WTC11 (cell line): ENCODE measurements around the gene TMOD3. TPM values are rescaled to one million over a fixed set of nuclear protein-coding genes. Genes with fewer than 3 reads are reported as not detected.

Experiments used
- ATAC-seq: fragments of 200-7000 bp; cut with Tn5 transposase; 2 replicates; pipeline ENCODE4 v1.10.0; 2021; ENCODE audit warnings: mild to moderate bottlenecking, moderate library complexity
- CTCF ChIA-PET: fragments of 300-600 bp; sonication (Branson Sonifier 250); formaldehyde crosslinking; loops from one replicate; lab custom pipeline; 2021; ENCODE audit warnings: antibody characterized with exemption; lab: Charles Lee
- POLR2A ChIA-PET: fragments of 350-600 bp; sonication (Branson Sonifier 250); formaldehyde crosslinking; loops from one replicate; lab custom pipeline; 2021; ENCODE audit warnings: antibody characterized with exemption; lab: Charles Lee
- DNase-seq: peaks from one replicate; pipeline ENCODE4 v3.0.0; 2021; ENCODE audit warnings: low spot score
- H3K27ac Mint-ChIP-seq: 2 replicates; pipeline ENCODE4 v1.8.0; 2021; ENCODE audit warnings: mixed read lengths
- H3K27me3 Mint-ChIP-seq: 2 replicates; pipeline ENCODE4 v1.8.0; 2021; ENCODE audit warnings: low read depth, mild to moderate bottlenecking, moderate library complexity, mixed read lengths
- H3K36me3 Mint-ChIP-seq: 2 replicates; pipeline ENCODE4 v1.8.0; 2021; ENCODE audit warnings: mixed read lengths
- H3K4me1 Mint-ChIP-seq: 2 replicates; pipeline ENCODE4 v1.8.0; 2022; ENCODE audit warnings: mixed read lengths
- H3K4me3 Mint-ChIP-seq: 2 replicates; pipeline ENCODE4 v1.8.0; 2021; ENCODE audit warnings: mild to moderate bottlenecking, moderate library complexity, mixed read lengths
- H3K9me3 Mint-ChIP-seq: 2 replicates; pipeline ENCODE4 v1.8.0; 2021; ENCODE audit warnings: mixed read lengths
- EMX1 ChIP-seq: fragments of 250-450 bp; sonication (Bioruptor Pico); IDR thresholded peaks from 2 replicates; pipeline ENCODE4 v1.8.0; 2021; ENCODE audit warnings: mild to moderate bottlenecking
- ESRRA ChIP-seq: sonication (generic); formaldehyde crosslinking; IDR thresholded peaks from 2 replicates; pipeline ENCODE4 v1.8.1; 2022; ENCODE audit warnings: mild to moderate bottlenecking, missing genetic modification reagents, borderline replicate concordance
- FOXJ3 ChIP-seq: sonication (generic); formaldehyde crosslinking; IDR thresholded peaks from 2 replicates; pipeline ENCODE4 v1.9.0; 2021; ENCODE audit warnings: missing genetic modification reagents, mild to moderate bottlenecking, borderline replicate concordance
- JAZF1 ChIP-seq: fragments of 250-450 bp; sonication (Bioruptor Pico); IDR thresholded peaks from 2 replicates; pipeline ENCODE4 v1.9.0; 2021; ENCODE audit warnings: moderate library complexity, mild to moderate bottlenecking, inconsistent platforms
- JUN ChIP-seq: sonication (generic); formaldehyde crosslinking; IDR thresholded peaks from 2 replicates; pipeline ENCODE4 v1.8.0; 2023; ENCODE audit warnings: mild to moderate bottlenecking, missing genetic modification reagents
- MXD4 ChIP-seq: fragments of 250-450 bp; sonication (Bioruptor Pico); IDR thresholded peaks from 2 replicates; pipeline ENCODE4 v1.8.0; 2021; ENCODE audit warnings: mild to moderate bottlenecking, moderate library complexity, borderline replicate concordance
- NFYB ChIP-seq: sonication (generic); formaldehyde crosslinking; conservative IDR thresholded peaks from 2 replicates; pipeline ENCODE4 v1.8.0; 2022; ENCODE audit warnings: low read depth, missing genetic modification reagents
- NR1H2 ChIP-seq: sonication (generic); formaldehyde crosslinking; IDR thresholded peaks from 2 replicates; pipeline ENCODE4 v1.9.0; 2021; ENCODE audit warnings: mild to moderate bottlenecking, moderate library complexity, missing genetic modification reagents
- RELA ChIP-seq: sonication (generic); formaldehyde crosslinking; IDR thresholded peaks from 2 replicates; pipeline ENCODE4 v1.8.1; 2022; ENCODE audit warnings: missing genetic modification reagents, mild to moderate bottlenecking, borderline replicate concordance
- SMAD4 ChIP-seq: sonication (generic); formaldehyde crosslinking; IDR thresholded peaks from 2 replicates; pipeline ENCODE4 v1.8.0; 2022; ENCODE audit warnings: mild to moderate bottlenecking, missing genetic modification reagents
- SOX15 ChIP-seq: fragments of 250-450 bp; sonication (Bioruptor Pico); IDR thresholded peaks from 2 replicates; pipeline ENCODE4 v1.9.0; 2021; ENCODE audit warnings: mild to moderate bottlenecking
- TEAD4 ChIP-seq: sonication (generic); formaldehyde crosslinking; IDR thresholded peaks from 2 replicates; pipeline ENCODE4 v1.8.0; 2022; ENCODE audit warnings: mild to moderate bottlenecking, missing genetic modification reagents
- ZNF232 ChIP-seq: sonication (generic); formaldehyde crosslinking; IDR thresholded peaks from 2 replicates; pipeline ENCODE4 v1.8.0; 2022; ENCODE audit warnings: mild to moderate bottlenecking, missing genetic modification reagents
- ZNF263 ChIP-seq: sonication (generic); formaldehyde crosslinking; IDR thresholded peaks from 2 replicates; pipeline ENCODE4 v1.8.1; 2022; ENCODE audit warnings: low read depth, mild to moderate bottlenecking, moderate library complexity, missing genetic modification reagents
- total RNA-seq: library from RNA; stranded (reverse); gene quantifications from 3 replicates; pipeline ENCODE4 v1.2.3, GENCODE V29; 2021
- TF ChIP-seq, protein P1 (sequence below): sonication (generic); formaldehyde crosslinking; IDR thresholded peaks from 2 replicates; pipeline ENCODE4 v1.8.1; 2023; ENCODE audit warnings: mild to moderate bottlenecking, missing genetic modification reagents, borderline replicate concordance
- TF ChIP-seq, protein P2 (sequence below): sonication (generic); formaldehyde crosslinking; IDR thresholded peaks from 2 replicates; pipeline ENCODE4 v1.8.0; 2022; ENCODE audit warnings: mild to moderate bottlenecking, missing genetic modification reagents
- TF ChIP-seq, protein P3 (sequence below): fragments of 250-450 bp; sonication (Bioruptor Pico); conservative IDR thresholded peaks from 2 replicates; pipeline ENCODE4 v1.9.0; 2021; ENCODE audit warnings: mild to moderate bottlenecking
- TF ChIP-seq, protein P4 (sequence below): sonication (generic); formaldehyde crosslinking; IDR thresholded peaks from 2 replicates; pipeline ENCODE4 v1.8.1; 2023; ENCODE audit warnings: mild to moderate bottlenecking, missing genetic modification reagents
- TF ChIP-seq, protein P5 (sequence below): fragments of 250-450 bp; sonication (Bioruptor Pico); IDR thresholded peaks from 2 replicates; pipeline ENCODE4 v1.8.0; 2021; ENCODE audit warnings: mild to moderate bottlenecking
- TF ChIP-seq, protein P6 (sequence below): sonication (generic); formaldehyde crosslinking; IDR thresholded peaks from 2 replicates; pipeline ENCODE4 v1.8.1; 2022; ENCODE audit warnings: mild to moderate bottlenecking, missing genetic modification reagents, moderate library complexity, borderline replicate concordance

TMOD3 gene
- total RNA-seq, 1 experiment from 2014 or later = 40.6 TPM

DNA sequence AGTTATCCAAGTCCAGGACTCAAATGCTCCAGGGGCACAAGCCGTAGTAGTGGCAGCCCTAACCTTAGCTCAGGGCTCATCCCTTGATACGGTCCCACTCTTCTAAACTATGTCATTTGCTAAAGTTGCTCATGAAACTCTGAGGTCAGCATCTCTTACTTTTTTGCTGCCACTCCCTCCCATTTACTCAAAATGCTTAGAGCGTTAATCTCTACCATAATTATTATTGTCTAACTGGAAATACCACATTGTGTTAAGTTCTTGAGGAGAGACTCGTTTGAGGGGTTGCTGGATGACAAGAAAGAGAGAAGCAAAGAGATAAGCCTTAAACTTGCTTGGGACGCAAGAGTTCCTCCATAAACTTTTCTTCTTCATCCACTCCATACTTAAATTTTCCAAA, 26.9 kb upstream of the TMOD3 start:
- no peak for TF ChIP-seq MXD4 (CRISPR knock-in tag)
- TF ChIP-seq, protein P1, sequence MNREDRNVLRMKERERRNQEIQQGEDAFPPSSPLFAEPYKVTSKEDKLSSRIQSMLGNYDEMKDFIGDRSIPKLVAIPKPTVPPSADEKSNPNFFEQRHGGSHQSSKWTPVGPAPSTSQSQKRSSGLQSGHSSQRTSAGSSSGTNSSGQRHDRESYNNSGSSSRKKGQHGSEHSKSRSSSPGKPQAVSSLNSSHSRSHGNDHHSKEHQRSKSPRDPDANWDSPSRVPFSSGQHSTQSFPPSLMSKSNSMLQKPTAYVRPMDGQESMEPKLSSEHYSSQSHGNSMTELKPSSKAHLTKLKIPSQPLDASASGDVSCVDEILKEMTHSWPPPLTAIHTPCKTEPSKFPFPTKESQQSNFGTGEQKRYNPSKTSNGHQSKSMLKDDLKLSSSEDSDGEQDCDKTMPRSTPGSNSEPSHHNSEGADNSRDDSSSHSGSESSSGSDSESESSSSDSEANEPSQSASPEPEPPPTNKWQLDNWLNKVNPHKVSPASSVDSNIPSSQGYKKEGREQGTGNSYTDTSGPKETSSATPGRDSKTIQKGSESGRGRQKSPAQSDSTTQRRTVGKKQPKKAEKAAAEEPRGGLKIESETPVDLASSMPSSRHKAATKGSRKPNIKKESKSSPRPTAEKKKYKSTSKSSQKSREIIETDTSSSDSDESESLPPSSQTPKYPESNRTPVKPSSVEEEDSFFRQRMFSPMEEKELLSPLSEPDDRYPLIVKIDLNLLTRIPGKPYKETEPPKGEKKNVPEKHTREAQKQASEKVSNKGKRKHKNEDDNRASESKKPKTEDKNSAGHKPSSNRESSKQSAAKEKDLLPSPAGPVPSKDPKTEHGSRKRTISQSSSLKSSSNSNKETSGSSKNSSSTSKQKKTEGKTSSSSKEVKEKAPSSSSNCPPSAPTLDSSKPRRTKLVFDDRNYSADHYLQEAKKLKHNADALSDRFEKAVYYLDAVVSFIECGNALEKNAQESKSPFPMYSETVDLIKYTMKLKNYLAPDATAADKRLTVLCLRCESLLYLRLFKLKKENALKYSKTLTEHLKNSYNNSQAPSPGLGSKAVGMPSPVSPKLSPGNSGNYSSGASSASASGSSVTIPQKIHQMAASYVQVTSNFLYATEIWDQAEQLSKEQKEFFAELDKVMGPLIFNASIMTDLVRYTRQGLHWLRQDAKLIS (CRISPR knock-in tag) = no peak
- H3K4me3 Mint-ChIP-seq = no peak overlapping the region
- no peaks in the 10 kb centered on the region for H3K4me1 Mint-ChIP-seq
- CTCF ChIA-PET = interaction anchor here (1.3 to 2.1 kb wide), 3 partner anchors 102 to 133 kb away, joined by 4 to 11 read pairs (median 5); no protein-coding TSS in a partner anchor
- DNase-seq = no peak
- ATAC-seq = no peak
- H3K27ac Mint-ChIP-seq = no peak overlapping the region
- H3K27me3 Mint-ChIP-seq = no peaks in the 10 kb centered on the region
- POLR2A ChIA-PET = no interaction called here
- H3K9me3 Mint-ChIP-seq = no peaks in the 10 kb centered on the region
- H3K36me3 Mint-ChIP-seq = no peaks in the 10 kb centered on the region

DNA sequence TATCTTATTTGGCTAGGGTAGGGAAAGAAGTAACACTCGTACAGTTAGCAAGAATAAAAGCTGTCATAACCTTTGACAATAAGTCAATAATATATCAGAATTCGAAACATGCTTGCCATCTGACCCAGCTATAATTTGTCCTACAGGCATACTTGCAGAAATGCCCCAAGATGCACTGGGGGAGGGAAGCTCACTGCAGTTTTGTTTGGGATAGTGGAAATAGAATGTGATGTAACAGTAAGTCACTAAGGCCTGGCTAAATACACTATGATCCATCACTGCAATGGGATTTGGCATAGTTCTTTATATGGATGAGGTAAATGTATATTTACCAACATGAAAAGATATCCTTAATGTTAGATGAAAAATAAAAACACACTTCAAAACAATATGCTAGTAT, 25.5 kb upstream of the TMOD3 start:
- no peak for ATAC-seq
- Mint-ChIP-seq H3K36me3 (no peaks in the 10 kb centered on the region), H3K4me3 (no peak overlapping the region), H3K27ac (no peak overlapping the region)
- POLR2A ChIA-PET = no interaction called here
- TF ChIP-seq SOX15 (CRISPR knock-in tag) (no peak), JAZF1 (CRISPR knock-in tag) (no peak), TEAD4 (CRISPR knock-in tag) (no peak), EMX1 (CRISPR knock-in tag) (no peak), JUN (no peak), ESRRA (CRISPR knock-in tag) (no peak), ZNF263 (no peak), SMAD4 (no peak), MXD4 (CRISPR knock-in tag) (no peak), NFYB (CRISPR knock-in tag) (no peak), NR1H2 (CRISPR knock-in tag) (no peak), FOXJ3 (CRISPR knock-in tag) (no peak), ZNF232 (CRISPR knock-in tag) (no peak), RELA (CRISPR knock-in tag) (no peak)
- TF ChIP-seq, protein P2, sequence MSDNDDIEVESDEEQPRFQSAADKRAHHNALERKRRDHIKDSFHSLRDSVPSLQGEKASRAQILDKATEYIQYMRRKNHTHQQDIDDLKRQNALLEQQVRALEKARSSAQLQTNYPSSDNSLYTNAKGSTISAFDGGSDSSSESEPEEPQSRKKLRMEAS (CRISPR knock-in tag) = no peak
- TF ChIP-seq, protein P3, sequence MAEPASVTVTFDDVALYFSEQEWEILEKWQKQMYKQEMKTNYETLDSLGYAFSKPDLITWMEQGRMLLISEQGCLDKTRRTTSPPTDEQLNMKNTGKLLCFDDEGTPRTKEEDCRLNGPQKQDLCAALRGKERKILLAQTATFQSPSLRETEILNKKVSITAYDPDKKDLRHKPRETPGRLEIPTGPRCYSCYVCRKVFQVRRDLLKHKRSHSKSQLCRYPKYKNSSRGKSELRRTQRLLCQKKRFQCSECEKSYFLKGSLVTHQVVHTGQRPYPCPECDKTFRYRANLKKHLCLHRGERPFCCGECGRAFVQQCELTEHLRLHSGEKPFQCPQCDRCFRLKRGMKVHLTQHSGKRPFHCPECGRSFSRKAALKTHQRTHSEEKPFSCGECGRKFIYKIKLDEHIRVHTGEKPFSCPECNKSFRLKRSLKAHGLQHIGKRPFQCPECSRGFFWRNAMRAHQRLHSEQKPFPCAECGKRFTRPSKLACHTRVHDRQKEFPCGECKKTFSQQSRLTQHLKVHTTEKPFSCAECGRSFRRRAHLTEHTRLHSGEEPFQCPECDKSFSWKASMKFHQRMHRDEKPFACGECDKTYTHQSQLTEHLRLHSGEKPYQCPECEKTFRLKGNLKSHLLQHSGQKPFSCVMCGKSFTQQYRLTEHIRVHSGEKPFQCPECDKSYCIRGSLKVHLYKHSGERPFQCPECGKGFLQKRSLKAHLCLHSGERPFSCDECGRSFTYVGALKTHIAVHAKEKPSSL = no peak
- TF ChIP-seq, protein P4, sequence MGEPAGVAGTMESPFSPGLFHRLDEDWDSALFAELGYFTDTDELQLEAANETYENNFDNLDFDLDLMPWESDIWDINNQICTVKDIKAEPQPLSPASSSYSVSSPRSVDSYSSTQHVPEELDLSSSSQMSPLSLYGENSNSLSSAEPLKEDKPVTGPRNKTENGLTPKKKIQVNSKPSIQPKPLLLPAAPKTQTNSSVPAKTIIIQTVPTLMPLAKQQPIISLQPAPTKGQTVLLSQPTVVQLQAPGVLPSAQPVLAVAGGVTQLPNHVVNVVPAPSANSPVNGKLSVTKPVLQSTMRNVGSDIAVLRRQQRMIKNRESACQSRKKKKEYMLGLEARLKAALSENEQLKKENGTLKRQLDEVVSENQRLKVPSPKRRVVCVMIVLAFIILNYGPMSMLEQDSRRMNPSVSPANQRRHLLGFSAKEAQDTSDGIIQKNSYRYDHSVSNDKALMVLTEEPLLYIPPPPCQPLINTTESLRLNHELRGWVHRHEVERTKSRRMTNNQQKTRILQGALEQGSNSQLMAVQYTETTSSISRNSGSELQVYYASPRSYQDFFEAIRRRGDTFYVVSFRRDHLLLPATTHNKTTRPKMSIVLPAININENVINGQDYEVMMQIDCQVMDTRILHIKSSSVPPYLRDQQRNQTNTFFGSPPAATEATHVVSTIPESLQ (CRISPR knock-in tag) = no peak
- TF ChIP-seq, protein P5, sequence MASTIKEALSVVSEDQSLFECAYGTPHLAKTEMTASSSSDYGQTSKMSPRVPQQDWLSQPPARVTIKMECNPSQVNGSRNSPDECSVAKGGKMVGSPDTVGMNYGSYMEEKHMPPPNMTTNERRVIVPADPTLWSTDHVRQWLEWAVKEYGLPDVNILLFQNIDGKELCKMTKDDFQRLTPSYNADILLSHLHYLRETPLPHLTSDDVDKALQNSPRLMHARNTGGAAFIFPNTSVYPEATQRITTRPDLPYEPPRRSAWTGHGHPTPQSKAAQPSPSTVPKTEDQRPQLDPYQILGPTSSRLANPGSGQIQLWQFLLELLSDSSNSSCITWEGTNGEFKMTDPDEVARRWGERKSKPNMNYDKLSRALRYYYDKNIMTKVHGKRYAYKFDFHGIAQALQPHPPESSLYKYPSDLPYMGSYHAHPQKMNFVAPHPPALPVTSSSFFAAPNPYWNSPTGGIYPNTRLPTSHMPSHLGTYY (CRISPR knock-in tag) = no peak
- TF ChIP-seq, protein P6, sequence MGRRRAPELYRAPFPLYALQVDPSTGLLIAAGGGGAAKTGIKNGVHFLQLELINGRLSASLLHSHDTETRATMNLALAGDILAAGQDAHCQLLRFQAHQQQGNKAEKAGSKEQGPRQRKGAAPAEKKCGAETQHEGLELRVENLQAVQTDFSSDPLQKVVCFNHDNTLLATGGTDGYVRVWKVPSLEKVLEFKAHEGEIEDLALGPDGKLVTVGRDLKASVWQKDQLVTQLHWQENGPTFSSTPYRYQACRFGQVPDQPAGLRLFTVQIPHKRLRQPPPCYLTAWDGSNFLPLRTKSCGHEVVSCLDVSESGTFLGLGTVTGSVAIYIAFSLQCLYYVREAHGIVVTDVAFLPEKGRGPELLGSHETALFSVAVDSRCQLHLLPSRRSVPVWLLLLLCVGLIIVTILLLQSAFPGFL = no peak
- TF ChIP-seq, all 79 proteins: peak for 0
- DNase-seq = no peak
- Mint-ChIP-seq H3K27me3 (no peaks in the 10 kb centered on the region), H3K4me1 (no peaks in the 10 kb centered on the region), H3K9me3 (no peaks in the 10 kb centered on the region)
- CTCF ChIA-PET = interaction anchor here (0.6 kb wide), 1 partner anchor 27 kb away, joined by 3 read pairs; no protein-coding TSS in a partner anchor
